ENCODE data around the gene CADM2.

Gene CADM2

GRCh38 chr3:84965141-84965540 lies 6.4 kb downstream of the CADM2 start:
- peaks cover 51% of the 10 kb centered on the region for H3K4me1 ChIP-seq (ENCODE audit: insufficient read depth, low read length)
- H2AFZ ChIP-seq (ENCODE audit: low read depth, low read length): no peak overlapping the region
- no peak overlapping the region for H3K4me3 ChIP-seq (ENCODE audit: low read length)
- no peaks in the 10 kb centered on the region for H3K27me3 ChIP-seq (ENCODE audit: insufficient read depth, low read length)
- no peaks in the 10 kb centered on the region for H3K9me3 ChIP-seq (ENCODE audit: low read length)
- no peaks in the 10 kb centered on the region for H3K36me3 ChIP-seq (ENCODE audit: insufficient read depth, low read length)

GRCh38 chr3:84967767-84968581 lies 9.2 kb downstream of the CADM2 start:
- peaks cover 40% of the 10 kb centered on the region for H3K4me1 ChIP-seq (ENCODE audit: insufficient read depth, low read length)
- H2AFZ ChIP-seq (ENCODE audit: low read depth, low read length): peak overlapping the region; percentile 92
- no peaks in the 10 kb centered on the region for H3K27me3 ChIP-seq (ENCODE audit: insufficient read depth, low read length)
- peak overlapping the region; percentile 51 for H3K4me3 ChIP-seq (ENCODE audit: low read length)
- no peaks in the 10 kb centered on the region for H3K36me3 ChIP-seq (ENCODE audit: insufficient read depth, low read length)
- no peaks in the 10 kb centered on the region for H3K9me3 ChIP-seq (ENCODE audit: low read length)

GRCh38 chr3:84968701-84969235 lies 10.0 kb downstream of the CADM2 start:
- no peaks in the 10 kb centered on the region for H3K36me3 ChIP-seq (ENCODE audit: insufficient read depth, low read length)
- H3K9me3 ChIP-seq (ENCODE audit: low read length): no peaks in the 10 kb centered on the region
- H3K4me3 ChIP-seq (ENCODE audit: low read length): peak overlapping the region; percentile 51
- H2AFZ ChIP-seq (ENCODE audit: low read depth, low read length): peak overlapping the region; percentile 92
- peaks cover 40% of the 10 kb centered on the region for H3K4me1 ChIP-seq (ENCODE audit: insufficient read depth, low read length)
- H3K27me3 ChIP-seq (ENCODE audit: insufficient read depth, low read length): no peaks in the 10 kb centered on the region

GRCh38 chr3:84974347-84974746 lies 15.6 kb downstream of the CADM2 start:
- no peaks in the 10 kb centered on the region for H3K9me3 ChIP-seq (ENCODE audit: low read length)
- H3K36me3 ChIP-seq (ENCODE audit: insufficient read depth, low read length): no peaks in the 10 kb centered on the region
- H3K4me1 ChIP-seq (ENCODE audit: insufficient read depth, low read length): no peaks in the 10 kb centered on the region
- H3K27me3 ChIP-seq (ENCODE audit: insufficient read depth, low read length): no peaks in the 10 kb centered on the region
- H3K4me3 ChIP-seq (ENCODE audit: low read length): no peak overlapping the region
- H2AFZ ChIP-seq (ENCODE audit: low read depth, low read length): no peak overlapping the region

DNA sequence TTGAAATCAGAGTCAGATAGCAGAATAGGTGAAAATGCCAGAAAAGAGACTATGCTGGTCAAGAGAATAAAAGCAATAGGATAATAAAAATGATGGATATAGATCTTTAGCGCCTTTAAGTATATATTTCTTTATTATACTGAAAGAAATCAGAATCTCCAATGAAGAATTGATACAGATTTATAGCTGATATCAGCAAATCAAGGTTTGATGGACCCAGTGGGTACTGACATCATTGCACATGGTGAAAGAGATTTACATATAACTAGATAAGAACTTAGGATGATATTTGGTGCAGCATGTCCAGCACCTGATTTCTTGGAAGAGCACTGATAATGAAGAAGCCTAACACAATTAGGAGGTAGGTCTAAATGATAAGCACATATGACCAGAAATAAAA lies 18.2 kb downstream of the CADM2 start:
- H3K9me3 ChIP-seq (ENCODE audit: low read length): no peaks in the 10 kb centered on the region
- no peaks in the 10 kb centered on the region for H3K27me3 ChIP-seq (ENCODE audit: insufficient read depth, low read length)
- H3K4me1 ChIP-seq (ENCODE audit: insufficient read depth, low read length): no peaks in the 10 kb centered on the region
- no peak overlapping the region for H2AFZ ChIP-seq (ENCODE audit: low read depth, low read length)
- no peaks in the 10 kb centered on the region for H3K36me3 ChIP-seq (ENCODE audit: insufficient read depth, low read length)
- no peak overlapping the region for H3K4me3 ChIP-seq (ENCODE audit: low read length)

DNA sequence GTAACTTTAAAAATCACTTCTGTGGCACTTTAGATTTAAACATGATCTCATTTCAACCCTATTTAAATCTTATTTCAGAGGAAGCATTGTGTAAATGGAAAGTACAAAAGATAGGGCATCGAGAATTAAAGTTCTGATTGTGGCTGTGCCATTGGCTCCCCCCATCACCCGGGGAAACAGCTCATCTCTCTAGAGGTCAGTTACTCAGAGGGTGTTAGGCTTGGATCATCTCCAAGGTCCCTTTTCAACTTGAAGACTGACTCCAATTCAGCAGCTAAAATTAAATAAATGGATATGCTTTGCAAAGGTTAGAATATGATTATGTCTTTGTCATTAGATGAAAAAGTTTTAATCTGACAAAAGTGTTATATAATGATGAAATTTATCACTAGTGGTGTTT lies 20.1 kb downstream of the CADM2 start:
- no peaks in the 10 kb centered on the region for H3K4me1 ChIP-seq (ENCODE audit: insufficient read depth, low read length)
- no peak overlapping the region for H3K4me3 ChIP-seq (ENCODE audit: low read length)
- H2AFZ ChIP-seq (ENCODE audit: low read depth, low read length): no peak overlapping the region
- H3K9me3 ChIP-seq (ENCODE audit: low read length): no peaks in the 10 kb centered on the region
- no peaks in the 10 kb centered on the region for H3K27me3 ChIP-seq (ENCODE audit: insufficient read depth, low read length)
- H3K36me3 ChIP-seq (ENCODE audit: insufficient read depth, low read length): no peaks in the 10 kb centered on the region

DNA sequence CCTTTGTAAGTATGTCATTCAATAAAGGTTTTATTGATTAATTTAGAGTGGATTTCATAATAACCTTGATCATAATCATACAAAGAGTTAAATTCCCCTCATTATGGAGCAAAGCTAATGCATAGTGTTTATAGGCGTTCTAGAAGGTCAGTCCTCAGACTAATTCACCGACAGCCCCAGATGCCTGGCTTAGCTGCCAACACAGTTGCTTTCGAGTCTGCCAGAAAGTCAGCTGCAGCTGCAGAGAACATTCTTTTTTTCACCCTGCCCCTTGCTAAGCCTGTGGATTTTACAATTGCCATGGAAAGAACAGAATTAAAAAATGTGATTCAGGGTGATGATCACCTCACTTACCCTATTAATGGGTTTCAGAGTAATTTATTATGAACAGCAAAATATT lies 21.2 kb downstream of the CADM2 start:
- no peak overlapping the region for H2AFZ ChIP-seq (ENCODE audit: low read depth, low read length)
- no peaks in the 10 kb centered on the region for H3K4me1 ChIP-seq (ENCODE audit: insufficient read depth, low read length)
- H3K36me3 ChIP-seq (ENCODE audit: insufficient read depth, low read length): no peaks in the 10 kb centered on the region
- no peaks in the 10 kb centered on the region for H3K27me3 ChIP-seq (ENCODE audit: insufficient read depth, low read length)
- H3K4me3 ChIP-seq (ENCODE audit: low read length): no peak overlapping the region
- no peaks in the 10 kb centered on the region for H3K9me3 ChIP-seq (ENCODE audit: low read length)

DNA sequence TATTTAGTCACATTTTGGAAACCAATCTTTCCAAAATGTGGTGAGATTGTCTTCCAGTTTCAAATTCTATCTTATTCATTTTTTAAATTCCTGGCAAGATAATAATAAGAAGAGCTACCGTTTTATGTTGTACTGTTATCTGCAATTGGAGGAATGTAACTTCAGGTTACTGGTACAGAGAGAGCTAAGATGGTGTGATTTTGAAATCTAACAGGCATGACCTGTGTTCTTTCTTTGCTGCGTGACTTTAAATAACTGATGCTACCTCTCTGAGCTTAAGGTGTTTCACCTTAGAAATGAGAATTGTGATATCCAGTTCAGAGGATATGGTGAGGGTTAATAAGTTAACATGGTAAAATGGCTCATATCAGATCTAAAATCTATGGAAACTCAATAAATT lies 21.7 kb downstream of the CADM2 start:
- Histone ChIP-seq H3K4me1 (ENCODE audit: insufficient read depth, low read length) (no peaks in the 10 kb centered on the region), H3K36me3 (ENCODE audit: insufficient read depth, low read length) (no peaks in the 10 kb centered on the region), H3K27me3 (ENCODE audit: insufficient read depth, low read length) (no peaks in the 10 kb centered on the region), H2AFZ (ENCODE audit: low read depth, low read length) (no peak overlapping the region), H3K4me3 (ENCODE audit: low read length) (no peak overlapping the region), H3K9me3 (ENCODE audit: low read length) (no peaks in the 10 kb centered on the region)

GRCh38 chr3:84983490-84983889 lies 24.7 kb downstream of the CADM2 start:
- no peaks in the 10 kb centered on the region for H3K36me3 ChIP-seq (ENCODE audit: insufficient read depth, low read length)
- H3K4me1 ChIP-seq (ENCODE audit: insufficient read depth, low read length): no peaks in the 10 kb centered on the region
- no peak overlapping the region for H3K4me3 ChIP-seq (ENCODE audit: low read length)
- no peaks in the 10 kb centered on the region for H3K9me3 ChIP-seq (ENCODE audit: low read length)
- H2AFZ ChIP-seq (ENCODE audit: low read depth, low read length): no peak overlapping the region
- no peaks in the 10 kb centered on the region for H3K27me3 ChIP-seq (ENCODE audit: insufficient read depth, low read length)

GRCh38 chr3:84984429-84984828 lies 25.6 kb downstream of the CADM2 start:
- H3K4me1 ChIP-seq (ENCODE audit: insufficient read depth, low read length): no peaks in the 10 kb centered on the region
- no peaks in the 10 kb centered on the region for H3K36me3 ChIP-seq (ENCODE audit: insufficient read depth, low read length)
- no peaks in the 10 kb centered on the region for H3K27me3 ChIP-seq (ENCODE audit: insufficient read depth, low read length)
- peak overlapping the region; percentile 19 for H2AFZ ChIP-seq (ENCODE audit: low read depth, low read length)
- no peak overlapping the region for H3K4me3 ChIP-seq (ENCODE audit: low read length)
- H3K9me3 ChIP-seq (ENCODE audit: low read length): no peaks in the 10 kb centered on the region

- Histone ChIP-seq H3K4me3 (ENCODE audit: low read length) (no peak overlapping the region), H3K9me3 (ENCODE audit: low read length) (no peaks in the 10 kb centered on the region), H3K27me3 (ENCODE audit: insufficient read depth, low read length) (no peaks in the 10 kb centered on the region), H3K36me3 (ENCODE audit: insufficient read depth, low read length) (no peaks in the 10 kb centered on the region), H2AFZ (ENCODE audit: low read depth, low read length) (no peak overlapping the region), H3K4me1 (ENCODE audit: insufficient read depth, low read length) (no peaks in the 10 kb centered on the region)
Measured at GRCh38 chr3:84985795-84986194, 27.0 kb downstream of the CADM2 start.

DNA sequence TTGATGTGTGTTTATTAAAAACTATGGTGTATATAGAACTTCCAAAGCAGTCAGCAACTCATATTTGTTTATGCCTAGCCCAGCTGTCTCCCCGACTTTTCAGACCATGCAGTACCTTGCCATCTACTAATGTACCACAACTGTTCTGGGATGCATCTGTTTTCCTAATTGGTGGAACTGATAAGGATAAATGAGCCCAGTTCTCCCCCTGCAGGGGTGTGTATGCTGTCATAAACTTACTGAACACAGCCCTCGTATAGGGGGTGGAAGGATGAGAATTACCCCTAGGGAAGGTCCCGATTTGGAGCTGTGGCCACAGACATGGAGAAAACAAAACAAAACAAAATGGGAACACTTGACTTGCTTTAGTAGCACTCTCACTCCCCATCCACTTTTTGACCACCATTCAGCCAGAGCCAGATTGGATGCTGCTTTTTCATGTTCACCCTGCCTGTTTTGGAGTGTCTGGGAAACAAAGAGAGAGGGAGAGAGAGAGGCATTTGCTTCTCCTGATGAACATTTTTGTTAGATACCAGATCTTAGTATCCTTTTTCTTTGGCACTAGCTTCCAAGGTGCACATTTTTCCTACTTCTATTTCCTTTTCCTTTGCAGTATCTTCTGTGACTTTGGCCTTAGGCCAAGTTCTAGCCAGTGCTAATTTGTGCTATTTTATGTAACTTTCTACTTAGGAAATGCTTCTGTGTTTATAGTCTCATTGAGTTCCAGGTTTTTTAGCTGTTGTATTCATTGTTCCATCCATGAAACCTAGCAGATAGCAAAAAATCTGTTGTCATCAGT lies 29.1 kb downstream of the CADM2 start:
- Histone ChIP-seq H3K27me3 (ENCODE audit: insufficient read depth, low read length) (no peaks in the 10 kb centered on the region), H3K36me3 (ENCODE audit: insufficient read depth, low read length) (no peaks in the 10 kb centered on the region), H3K4me3 (ENCODE audit: low read length) (no peak overlapping the region), H3K4me1 (ENCODE audit: insufficient read depth, low read length) (no peaks in the 10 kb centered on the region), H2AFZ (ENCODE audit: low read depth, low read length) (no peak overlapping the region), H3K9me3 (ENCODE audit: low read length) (no peaks in the 10 kb centered on the region)

DNA sequence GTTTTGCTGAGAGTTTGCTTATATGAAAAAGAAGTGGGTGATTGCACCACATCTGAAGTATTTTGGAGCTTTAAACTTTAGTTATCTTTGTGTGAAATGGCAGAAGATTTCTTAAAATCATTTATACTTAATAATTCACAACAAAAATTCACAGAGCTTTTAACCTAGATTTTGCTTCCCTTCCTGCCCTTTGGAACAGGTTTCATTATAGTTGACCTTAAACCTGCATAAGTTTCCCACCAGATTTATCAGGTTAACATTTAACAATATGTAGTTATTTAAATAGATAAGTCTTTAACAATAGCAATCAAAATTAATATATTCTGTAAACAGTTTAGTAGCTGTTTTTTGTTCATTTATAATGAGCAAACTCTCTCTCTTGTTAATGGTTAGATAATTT lies 30.3 kb downstream of the CADM2 start:
- H3K27me3 ChIP-seq (ENCODE audit: insufficient read depth, low read length): no peaks in the 10 kb centered on the region
- H3K4me1 ChIP-seq (ENCODE audit: insufficient read depth, low read length): peaks cover 8% of the 10 kb centered on the region
- H2AFZ ChIP-seq (ENCODE audit: low read depth, low read length): no peak overlapping the region
- no peaks in the 10 kb centered on the region for H3K9me3 ChIP-seq (ENCODE audit: low read length)
- no peak overlapping the region for H3K4me3 ChIP-seq (ENCODE audit: low read length)
- no peaks in the 10 kb centered on the region for H3K36me3 ChIP-seq (ENCODE audit: insufficient read depth, low read length)
